Testis (tissue), 3 donors: Measurements from ENCODE around the gene PCDHGB1. TPM values are rescaled to one million over a fixed set of nuclear protein-coding genes. Genes with fewer than 3 reads are reported as not detected.
"Not testable (repeated sequence)": the region's sequence is repeated elsewhere in the genome, so short reads cannot be mapped to it uniquely, and the experiment has no call there.

Source experiments
- DNase-seq: peaks from one replicate; pipeline ENCODE4 v3.0.0-alpha.2; 2019
- H3K27ac ChIP-seq, 2 donors: fragments of 200-600 bp; sonication (generic); one replicate each; pipeline ENCODE4 v1.5.1; 2019
- H3K27me3 ChIP-seq: fragments of 200-600 bp; sonication (generic); one replicate; pipeline ENCODE4 v1.5.1; 2019
- H3K36me3 ChIP-seq: fragments of 200-600 bp; sonication (generic); one replicate; pipeline ENCODE4 v1.5.1; 2017; ENCODE audit warnings: low read depth; ENCODE audit errors: missing control alignments
- H3K4me1 ChIP-seq: fragments of 200-600 bp; sonication (generic); one replicate; pipeline ENCODE4 v1.5.1; 2019
- H3K4me3 ChIP-seq, 2 donors: fragments of 200-600 bp; sonication (generic); one replicate each; pipeline ENCODE4 v1.5.1; 2017 to 2019
- H3K9me3 ChIP-seq: fragments of 200-600 bp; sonication (generic); one replicate; pipeline ENCODE4 v1.5.1; 2017
- CTCF ChIP-seq, 3 experiments: fragments of 450-650 bp in 2 of 3; fragments of 200-600 bp in 1 of 3; sonication (generic) in 1 of 3; IDR thresholded peaks; one replicate each; pipeline ENCODE4 v1.5.1; 2016 to 2019; ENCODE audit warnings: antibody characterized with exemption in 3 of 3, mild to moderate bottlenecking in 2 of 3, moderate library complexity in 1 of 3
- POLR2A ChIP-seq: fragments of 450-650 bp; IDR thresholded peaks from one replicate; pipeline ENCODE4 v1.6.1; 2017; ENCODE audit warnings: antibody characterized with exemption, mild to moderate bottlenecking, moderate library complexity
- WGBS, 2 donors: methylation state at CpG; one replicate each; pipeline ENCODE4 v1.1.5; 2018; 5-methylcytosine and 5-hydroxymethylcytosine counted together
- intact Hi-C: fragments of 100-400 bp; cut with DNase I; formaldehyde crosslinking; loops from one replicate; pipeline ENCODE4 v1.15.1; 2023; ENCODE audit warnings: low total_unique reads
- polyA plus RNA-seq: library from polyadenylated mRNA; stranded (reverse); fragments of 350-450 nt; fragmentation: Illumina TruSeq; extraction: RNeasy Lipid Tissue Mini Kit (QIAGEN cat#74804); gene quantifications from one replicate; pipeline ENCODE4 v1.2.3, GENCODE V29; 2014; ENCODE audit warnings: low read depth, low replicate concordance; ENCODE audit not compliant: insufficient read depth
- total RNA-seq, 2 donors: library from RNA; depleted of rRNA; stranded (reverse); fragments of >200 nt; gene quantifications; one replicate each; pipeline ENCODE4 v1.2.3, GENCODE V29; 2016

The PCDHGB1 gene
- total and polyA plus RNA-seq, 3 donors from 2014 or later = 0.92 to 16.4 (median 12.5) TPM

GRCh38 chr5:141393267-141393666 is 43.4 kb downstream of the PCDHGB1 start:
- Histone ChIP-seq H3K36me3 (no peaks in the 10 kb centered on the region), H3K4me3 (peak overlapping the region in 1 of 2 donors; percentile 38), H3K9me3 (no peaks in the 10 kb centered on the region), H3K27ac (no peak overlapping the region), H3K27me3 (no peaks in the 10 kb centered on the region), H3K4me1 (no peaks in the 10 kb centered on the region)
- DNase-seq = no peak
- TF ChIP-seq POLR2A (no peak), CTCF (IDR thresholded peaks at IDR 0.05) (no peak)
- WGBS, 2 donors = 24 to 33% methylated on average over 21 of the region's 21 CpGs
- intact Hi-C loops = no loop called here

GRCh38 chr5:141394401-141395187 is 44.7 kb downstream of the PCDHGB1 start:
- H3K27ac ChIP-seq, H3K4me1 ChIP-seq, H3K4me3 ChIP-seq, H3K27me3 ChIP-seq, intact Hi-C loops, H3K9me3 ChIP-seq, H3K36me3 ChIP-seq, DNase-seq: not testable (repeated sequence)
- 32 to 34% methylated on average over 13 to 51 of the region's 53 CpGs for WGBS, 2 donors

GRCh38 chr5:141397756-141398551 is 48.1 kb downstream of the PCDHGB1 start, which contains the start of gene PCDHGB5:
Gene PCDHGB5, plus strand, starts transcription at chr5:141397947. Its CDS starts 181 bp downstream, at chr5:141398128.
- TF ChIP-seq CTCF (IDR thresholded peaks at IDR 0.05) = peak; percentile 55 to 67 (median 59)
- peak within 1 kb of the TSS in 1 of 2 donors; percentile 33 for H3K4me3 ChIP-seq
- H3K9me3 ChIP-seq, H3K36me3 ChIP-seq, H3K27me3 ChIP-seq, intact Hi-C loops, H3K27ac ChIP-seq, H3K4me1 ChIP-seq: not testable (repeated sequence)
- WGBS, 2 donors = 4 to 5% methylated on average over 21 to 28 of the region's 43 CpGs
- peak; percentile 78 for DNase-seq

GRCh38 chr5:141398608-141399007 is 48.7 kb downstream of the PCDHGB1 start:
- Histone ChIP-seq H3K9me3 (no peaks in the 10 kb centered on the region), H3K27me3 (no peaks in the 10 kb centered on the region), H3K4me3 (no peak overlapping the region), H3K4me1 (no peaks in the 10 kb centered on the region), H3K36me3 (no peaks in the 10 kb centered on the region), H3K27ac (no peak overlapping the region)
- 12 to 25% methylated on average over 15 of the region's 15 CpGs for WGBS, 2 donors
- TF ChIP-seq CTCF (IDR thresholded peaks at IDR 0.05) (no peak), POLR2A (no peak)
- intact Hi-C loops = no loop called here
- DNase-seq = no peak

- Histone ChIP-seq H3K4me1 (no peaks in the 10 kb centered on the region), H3K27me3 (no peaks in the 10 kb centered on the region), H3K36me3 (no peaks in the 10 kb centered on the region), H3K27ac (no peak overlapping the region), H3K4me3 (peak overlapping the region in 1 of 2 donors; percentile 7), H3K9me3 (no peaks in the 10 kb centered on the region)
- no peak for DNase-seq
- TF ChIP-seq CTCF (IDR thresholded peaks at IDR 0.05) (no peak), POLR2A (no peak)
- intact Hi-C loops = no loop called here
- WGBS, 2 donors = 19 to 35% methylated on average over 4 to 55 of the region's 61 CpGs
These were observed 49.8 kb downstream of the PCDHGB1 start for GRCh38 chr5:141399555-141400258.
